ENCODE measurements around the gene SUSD3. TPM values are rescaled to one million over a fixed set of nuclear protein-coding genes. Genes with fewer than 3 reads are reported as not detected.
A peak's percentile ranks its signal among the peaks of the same experiment; 100 is the strongest.

Gene SUSD3
- 10 to 100 TPM in 1 of 2 donors, 1 to 10 TPM in 1; 7.0 to 21.4 TPM for total RNA-seq

- peak; percentile 22 for ATAC-seq (ENCODE audit: insufficient number of reproducible peaks, low FRiP score, low read depth)
- no peaks in the 10 kb centered on the region for H3K27me3 ChIP-seq (replicated peaks; ENCODE audit: insufficient read depth)
- no peaks in the 10 kb centered on the region for H3K9me3 ChIP-seq
- H3K36me3 ChIP-seq: no peaks in the 10 kb centered on the region
- no peak for TF ChIP-seq CTCF (IDR thresholded peaks at IDR 0.05)
- DNase-seq (ENCODE audit: low spot score): no peak
- peak within 1 kb of the TSS; percentile 81 to 93 for H3K27ac ChIP-seq
- peak within 1 kb of the TSS; percentile 86 for H3K4me3 ChIP-seq
- peaks cover 35 to 55% of the 10 kb centered on the region in 2 donors for H3K4me1 ChIP-seq (ENCODE audit: control insufficient read depth in 1 of 2, low read depth in 2 of 2)
Observed at GRCh38 chr9:93058355-93059010, at the start of gene SUSD3. Gene SUSD3 (plus strand): TSS chr9:93058701. CDS start chr9:93058743, 42 bp downstream.

- Histone ChIP-seq H3K9me3 (no peaks in the 10 kb centered on the region), H3K27ac (no peak overlapping the region), H3K4me1 (ENCODE audit: control insufficient read depth in 1 of 2, low read depth in 2 of 2) (no peaks in the 10 kb centered on the region), H3K4me3 (no peak overlapping the region), H3K27me3 (replicated peaks; ENCODE audit: insufficient read depth) (no peaks in the 10 kb centered on the region), H3K36me3 (no peaks in the 10 kb centered on the region)
- ATAC-seq (ENCODE audit: insufficient number of reproducible peaks, low FRiP score, low read depth) (no peak), DNase-seq (ENCODE audit: low spot score) (no peak)
- no peak for TF ChIP-seq CTCF (IDR thresholded peaks at IDR 0.05)
Observed at GRCh38 chr9:93009337-93010015, 49.0 kb upstream of the SUSD3 start.

- no peak overlapping the region for H3K27ac ChIP-seq
- no peaks in the 10 kb centered on the region for H3K36me3 ChIP-seq
- ATAC-seq (ENCODE audit: insufficient number of reproducible peaks, low FRiP score, low read depth) (no peak), DNase-seq (ENCODE audit: low spot score) (no peak)
- TF ChIP-seq CTCF (IDR thresholded peaks at IDR 0.05): no peak
- no peak overlapping the region for H3K4me3 ChIP-seq
- H3K4me1 ChIP-seq (ENCODE audit: control insufficient read depth in 1 of 2, low read depth in 2 of 2): no peaks in the 10 kb centered on the region
- H3K9me3 ChIP-seq: no peaks in the 10 kb centered on the region
- no peaks in the 10 kb centered on the region for H3K27me3 ChIP-seq (replicated peaks; ENCODE audit: insufficient read depth)
Observed at GRCh38 chr9:93010056-93010455, 48.4 kb upstream of the SUSD3 start.

- Histone ChIP-seq H3K4me1 (ENCODE audit: control insufficient read depth in 1 of 2, low read depth in 2 of 2) (peaks cover 0 to 3% of the 10 kb centered on the region in 2 donors), H3K27ac (no peak overlapping the region), H3K27me3 (replicated peaks; ENCODE audit: insufficient read depth) (no peaks in the 10 kb centered on the region), H3K9me3 (no peaks in the 10 kb centered on the region), H3K4me3 (no peak overlapping the region), H3K36me3 (no peaks in the 10 kb centered on the region)
- TF ChIP-seq CTCF (IDR thresholded peaks at IDR 0.05): no peak
- DNase-seq (ENCODE audit: low spot score): no peak
- ATAC-seq (ENCODE audit: insufficient number of reproducible peaks, low FRiP score, low read depth): no peak
Observed at GRCh38 chr9:93010704-93011103, 47.8 kb upstream of the SUSD3 start.

- Histone ChIP-seq H3K27ac (no peak overlapping the region), H3K4me3 (no peak overlapping the region), H3K4me1 (ENCODE audit: control insufficient read depth in 1 of 2, low read depth in 2 of 2) (peaks cover 0 to 6% of the 10 kb centered on the region in 2 donors), H3K36me3 (no peaks in the 10 kb centered on the region), H3K9me3 (no peaks in the 10 kb centered on the region), H3K27me3 (replicated peaks; ENCODE audit: insufficient read depth) (no peaks in the 10 kb centered on the region)
- ATAC-seq (ENCODE audit: insufficient number of reproducible peaks, low FRiP score, low read depth) (no peak), DNase-seq (ENCODE audit: low spot score) (no peak)
- no peak for TF ChIP-seq CTCF (IDR thresholded peaks at IDR 0.05)
Observed at GRCh38 chr9:93011114-93011513, 47.4 kb upstream of the SUSD3 start.
